Right lobe of liver (tissue), 6 donors: ENCODE data around the gene SORD. TPM values are rescaled to one million over a fixed set of nuclear protein-coding genes. Genes with fewer than 3 reads are reported as not detected.

Experiments
- ATAC-seq, 4 donors: fragments of 200-7000 bp; cut with Tn5 transposase; one replicate each; pipeline ENCODE4 v1.9.1; 2020; ENCODE audit warnings: mild to moderate bottlenecking in 4 of 4, moderate library complexity in 4 of 4
- DNase-seq, 3 donors: peaks; one replicate each; pipeline ENCODE4 v3.0.0-alpha.2; 2020
- H3K27ac ChIP-seq, 3 donors: fragments of 200-600 bp; one replicate each; pipeline ENCODE4 v1.8.0; 2022
- H3K27me3 ChIP-seq, 2 donors: fragments of 200-600 bp; one replicate each; pipeline ENCODE4 v1.8.0; 2022
- H3K36me3 ChIP-seq, 4 donors: fragments of 200-600 bp; sonication (generic) in 1 of 4; one replicate each; pipeline versions ENCODE4 v1.5.1 to v1.8.0; 2017 to 2022; ENCODE audit warnings: control low read depth in 1 of 4
- H3K4me1 ChIP-seq, 4 donors: fragments of 200-600 bp; sonication (generic) in 1 of 4; one replicate each; pipeline versions ENCODE4 v1.5.1 to v1.8.0; 2017 to 2022; ENCODE audit warnings: control low read depth in 1 of 4
- H3K4me3 ChIP-seq, 3 donors: fragments of 200-600 bp; one replicate each; pipeline ENCODE4 v1.8.0; 2022
- H3K9me3 ChIP-seq, 4 donors: fragments of 200-600 bp; sonication (generic) in 1 of 4; one replicate each; pipeline versions ENCODE4 v1.5.1 to v1.8.0; 2017 to 2022; ENCODE audit warnings: control low read depth in 1 of 4
- CTCF ChIP-seq, 4 donors: fragments of 200-600 bp in 3 of 4; fragments of 450-650 bp in 1 of 4; IDR thresholded peaks; one replicate each; pipeline versions ENCODE4 v1.5.1 to v1.8.0; 2016 to 2022; ENCODE audit warnings: antibody characterized with exemption in 4 of 4, mild to moderate bottlenecking in 2 of 4
- POLR2A ChIP-seq: fragments of 450-650 bp; IDR thresholded peaks from one replicate; pipeline ENCODE4 v1.6.1; 2017; ENCODE audit warnings: antibody characterized with exemption, mild to moderate bottlenecking
- WGBS: methylation state at CpG from one replicate; pipeline ENCODE4 v1.1.6; 2018; ENCODE audit warnings: low coverage, low lambda C conversion rate; ENCODE audit not compliant: insufficient coverage; ENCODE audit errors: missing lambda C conversion rate; 5-methylcytosine and 5-hydroxymethylcytosine counted together
- intact Hi-C, 2 donors: fragments of 100-400 bp; cut with DNase I; formaldehyde crosslinking; loops; one replicate each; pipeline versions ENCODE4 v1.11.2 to v1.14.1; 2022
- total RNA-seq, 6 experiments: library from RNA; depleted of rRNA in 2 of 6; stranded (reverse); fragments of >200 nt in 2 of 6; fragmentation: NEBNext Ultra II Directional in 3 of 6; extraction: Animal tissue kit (Norgen Biotek cat#: 25700) in 3 of 6; gene quantifications; one replicate each; pipeline versions ENCODE4 v1.1.0 to v1.2.4, GENCODE V29; 2016 to 2023
- donor health status: DM: no; HTN: yes; CAD: no.
- donor health status: DM: no; HTN: no; CAD: no.
- donor health status: DM: no; HTN: no; CAD: no.
- donor health status: DM: no; HTN: yes; CAD: no.
- donor health status: DM: no; HTN: yes; CAD: no.

The SORD gene
- total RNA-seq, 6 experiments from 2014 or later: 87.1 to 380 (median 236) TPM

GRCh38 chr15:45083223-45083622, 60.2 kb downstream of the SORD start:
- intact Hi-C loops: no loop called here
- Histone ChIP-seq H3K36me3 (no peaks in the 10 kb centered on the region), H3K9me3 (no peaks in the 10 kb centered on the region), H3K27ac (no peak overlapping the region), H3K27me3 (no peaks in the 10 kb centered on the region), H3K4me1 (peaks cover 0 to 5% (median 0%) of the 10 kb centered on the region in 4 donors), H3K4me3 (no peak overlapping the region)
- DNase-seq (no peak), ATAC-seq (peak in 3 of 4 donors; percentile 58 to 85 (median 80))
- TF ChIP-seq CTCF (IDR thresholded peaks at IDR 0.05): no peak
- TF ChIP-seq POLR2A: no peak

- no peak overlapping the region for H3K27ac ChIP-seq
- H3K4me3 ChIP-seq: no peak overlapping the region
- 58% methylated on average over 3 of the region's 3 CpGs for WGBS
- no peaks in the 10 kb centered on the region for H3K9me3 ChIP-seq
- intact Hi-C loops: no loop called here
- H3K4me1 ChIP-seq: peaks cover 0 to 5% (median 0%) of the 10 kb centered on the region in 4 donors
- no peak for DNase-seq
- no peak for TF ChIP-seq CTCF (IDR thresholded peaks at IDR 0.05)
- TF ChIP-seq POLR2A: no peak
- H3K27me3 ChIP-seq: no peaks in the 10 kb centered on the region
- H3K36me3 ChIP-seq: no peaks in the 10 kb centered on the region
- peak in 2 of 4 donors; percentile 20 to 51 for ATAC-seq
Measured at GRCh38 chr15:45084163-45084562, 61.2 kb downstream of the SORD start.

GRCh38 chr15:45087513-45087912, 64.5 kb downstream of the SORD start:
- TF ChIP-seq POLR2A: no peak
- no peak for TF ChIP-seq CTCF (IDR thresholded peaks at IDR 0.05)
- Histone ChIP-seq H3K4me3 (no peak overlapping the region), H3K27me3 (no peaks in the 10 kb centered on the region), H3K27ac (no peak overlapping the region), H3K36me3 (no peaks in the 10 kb centered on the region), H3K4me1 (peaks cover 0 to 5% (median 0%) of the 10 kb centered on the region in 4 donors), H3K9me3 (no peaks in the 10 kb centered on the region)
- DNase-seq: no peak
- no peak for ATAC-seq
- 67% methylated on average over 1 of the region's 1 CpG for WGBS
- intact Hi-C loops: no loop called here

GRCh38 chr15:45088801-45089711, 66.1 kb downstream of the SORD start:
- no peak for TF ChIP-seq POLR2A
- no peak for TF ChIP-seq CTCF (IDR thresholded peaks at IDR 0.05)
- no peak overlapping the region for H3K27ac ChIP-seq
- ATAC-seq: peak in 3 of 4 donors; percentile 11 to 48 (median 45)
- H3K4me3 ChIP-seq: no peak overlapping the region
- no peaks in the 10 kb centered on the region for H3K9me3 ChIP-seq
- no peak for DNase-seq
- H3K27me3 ChIP-seq: no peaks in the 10 kb centered on the region
- 89% methylated on average over 10 of the region's 10 CpGs for WGBS
- intact Hi-C loops: no loop called here
- H3K4me1 ChIP-seq: no peaks in the 10 kb centered on the region
- H3K36me3 ChIP-seq: no peaks in the 10 kb centered on the region
